H1 (cell line): ENCODE measurements around the gene TRAT1. TPM values are rescaled to one million over a fixed set of nuclear protein-coding genes. Genes with fewer than 3 reads are reported as not detected.

Experiments
- CTCF ChIA-PET: fragments of 300-600 bp; sonication (Branson Sonifier 250); formaldehyde crosslinking; loops from one replicate; lab custom pipeline; 2021; ENCODE audit not compliant: partially characterized antibody; lab: Charles Lee
- POLR2A ChIA-PET: fragments of 300-600 bp; sonication (Branson Sonifier 250); formaldehyde crosslinking; loops from one replicate; lab custom pipeline; 2021; ENCODE audit warnings: inconsistent platforms; ENCODE audit not compliant: partially characterized antibody; lab: Charles Lee
- DNase-seq, 2 experiments: peaks; one replicate each; pipeline versions ENCODE4 v3.0.0 to v3.0.0-alpha.2; 2010 to 2022; ENCODE audit warnings: low spot score in 2 of 2, low read depth in 1 of 2, mixed read lengths in 1 of 2
- FAIRE-seq: peaks from 2 replicates; lab custom pipeline; 2011; peaks lifted over from hg19 to GRCh38; lab: Jason Lieb, UNC
- H2AFZ ChIP-seq: 2 replicates; pipeline ENCODE4 v1.8.1; 2012; ENCODE audit warnings: low read length, inconsistent platforms
- H2AK5ac ChIP-seq: 2 replicates; pipeline ENCODE4 v1.6.1; 2013; ENCODE audit warnings: low read depth, low read length
- H2BK120ac ChIP-seq: replicated peaks from 2 replicates; pipeline ENCODE3; 2013; ENCODE audit warnings: low read depth, low read length, inconsistent platforms
- H2BK12ac ChIP-seq: 2 replicates; pipeline ENCODE4 v1.6.1; 2013; ENCODE audit warnings: low read depth, low read length
- H2BK15ac ChIP-seq: 2 replicates; pipeline ENCODE4 v1.6.1; 2013; ENCODE audit warnings: low read length
- H2BK20ac ChIP-seq: 2 replicates; pipeline ENCODE4 v1.6.1; 2013; ENCODE audit warnings: low read length
- H2BK5ac ChIP-seq: 2 replicates; pipeline ENCODE4 v1.6.1; 2013; ENCODE audit warnings: low read depth, low read length
- H3K14ac ChIP-seq: 2 replicates; pipeline ENCODE4 v1.6.1; 2013; ENCODE audit warnings: inconsistent platforms; ENCODE audit not compliant: insufficient read length
- H3K18ac ChIP-seq: 2 replicates; pipeline ENCODE4 v1.6.1; 2013; ENCODE audit warnings: low read length; ENCODE audit errors: extremely low read depth
- H3K23ac ChIP-seq: 2 replicates; pipeline ENCODE4 v1.6.1; 2013; ENCODE audit warnings: inconsistent platforms; ENCODE audit not compliant: insufficient read length
- H3K23me2 ChIP-seq: 2 replicates; pipeline ENCODE4 v1.6.1; 2013; ENCODE audit warnings: low read depth, low read length
- H3K27ac ChIP-seq: 2 replicates; pipeline ENCODE4 v1.6.1; 2011; ENCODE audit warnings: low read depth, low read length, inconsistent platforms
- H3K27me3 ChIP-seq, 4 experiments: replicated peaks in 1 of 4; 1 replicate in 1 of 4; 2 replicates in 3 of 4; pipeline versions ENCODE4 v1.6.1 to v1.8.1; 2011 to 2013; ENCODE audit warnings: low read length in 3 of 4, mild to moderate bottlenecking in 3 of 4, inconsistent platforms in 2 of 4, mixed read lengths in 2 of 4, moderate library complexity in 1 of 4; ENCODE audit not compliant: control insufficient read depth in 3 of 4, insufficient read depth in 3 of 4; ENCODE audit errors: extremely low read depth in 1 of 4
- H3K36me3 ChIP-seq, 4 experiments: 2 replicates each; pipeline versions ENCODE4 v1.6.1 to v1.8.1; 2011 to 2013; ENCODE audit warnings: mild to moderate bottlenecking in 4 of 4, low read length in 3 of 4, moderate library complexity in 2 of 4, control low read depth in 1 of 4, inconsistent platforms in 1 of 4; ENCODE audit not compliant: insufficient read depth in 4 of 4, control insufficient read depth in 2 of 4
- H3K4ac ChIP-seq: replicated peaks from 2 replicates; pipeline ENCODE3; 2013; ENCODE audit warnings: low read length, low read depth, mixed read lengths, inconsistent platforms; ENCODE audit not compliant: insufficient read length
- H3K4me1 ChIP-seq, 4 experiments: replicated peaks in 1 of 4; 1 replicate in 1 of 4; 2 replicates in 3 of 4; pipeline versions ENCODE4 v1.6.1 to v1.8.1; 2011 to 2013; ENCODE audit warnings: low read length in 3 of 4, inconsistent platforms in 2 of 4, mixed read lengths in 1 of 4; ENCODE audit not compliant: insufficient read depth in 4 of 4, control insufficient read depth in 3 of 4
- H3K4me2 ChIP-seq, 2 experiments: 2 replicates each; pipeline versions ENCODE4 v1.6.1 to v1.8.1; 2011 to 2013; ENCODE audit warnings: low read depth in 2 of 2, low read length in 2 of 2, control low read depth in 1 of 2, inconsistent platforms in 1 of 2, mild to moderate bottlenecking in 1 of 2; ENCODE audit not compliant: insufficient read depth in 1 of 2
- H3K4me3 ChIP-seq, 4 experiments: fragments of 200-600, 300-600 bp in 1 of 4; sonication (generic), shearing (Covaris generic), sonication (Bioruptor Twin) in 1 of 4; 2 replicates each; pipeline versions ENCODE4 v1.5.1 to v1.8.1; 2011 to 2016; ENCODE audit warnings: low read length in 4 of 4, low read depth in 3 of 4, control low read depth in 2 of 4, inconsistent platforms in 2 of 4, mild to moderate bottlenecking in 2 of 4, mixed read lengths in 1 of 4, moderate library complexity in 1 of 4; ENCODE audit not compliant: insufficient read depth in 2 of 4; ENCODE audit errors: extremely low read depth in 1 of 4
- H3K56ac ChIP-seq: replicated peaks from 2 replicates; pipeline ENCODE3; 2013; ENCODE audit warnings: low read depth, mild to moderate bottlenecking, mixed read lengths, low read length, inconsistent platforms; ENCODE audit not compliant: insufficient read length
- H3K79me1 ChIP-seq: 2 replicates; pipeline ENCODE4 v1.6.1; 2013; ENCODE audit warnings: low read depth, low read length, control low read depth
- H3K79me2 ChIP-seq, 2 experiments: 2 replicates each; pipeline versions ENCODE4 v1.6.1 to v1.8.1; 2012 to 2013; ENCODE audit warnings: low read length in 2 of 2, mild to moderate bottlenecking in 2 of 2, inconsistent platforms in 1 of 2; ENCODE audit not compliant: insufficient read depth in 2 of 2, control insufficient read depth in 1 of 2
- H3K9ac ChIP-seq, 4 experiments: replicated peaks in 1 of 4; 1 replicate in 1 of 4; 2 replicates in 3 of 4; pipeline versions ENCODE4 v1.6.1 to v1.8.1; 2011 to 2013; ENCODE audit warnings: low read depth in 3 of 4, low read length in 3 of 4, control low read depth in 2 of 4, mild to moderate bottlenecking in 2 of 4, moderate library complexity in 2 of 4, inconsistent platforms in 1 of 4; ENCODE audit errors: extremely low read depth in 1 of 4
- H3K9me3 ChIP-seq, 2 experiments: 2 replicates each; pipeline versions ENCODE4 v1.6.1 to v1.8.1; 2012 to 2013; ENCODE audit warnings: mild to moderate bottlenecking in 2 of 2, moderate library complexity in 2 of 2, control low read depth in 1 of 2, inconsistent platforms in 1 of 2, low read depth in 1 of 2, low read length in 1 of 2, mixed read lengths in 1 of 2; ENCODE audit not compliant: insufficient read depth in 2 of 2
- H4K20me1 ChIP-seq, 2 experiments: replicated peaks in 1 of 2; 2 replicates each; pipeline versions ENCODE3 to v1.8.1; 2011 to 2013; ENCODE audit warnings: inconsistent platforms in 2 of 2, low read length in 2 of 2, mild to moderate bottlenecking in 1 of 2; ENCODE audit not compliant: insufficient read depth in 2 of 2, control insufficient read depth in 1 of 2
- H4K5ac ChIP-seq: 2 replicates; pipeline ENCODE4 v1.6.1; 2013; ENCODE audit warnings: low read length, low read depth, mixed read lengths, inconsistent platforms; ENCODE audit not compliant: insufficient read length
- H4K8ac ChIP-seq: 2 replicates; pipeline ENCODE4 v1.8.0; 2013; ENCODE audit warnings: mild to moderate bottlenecking, moderate library complexity, low read length, inconsistent platforms; ENCODE audit not compliant: insufficient read depth; ENCODE audit errors: extremely low read depth
- H4K91ac ChIP-seq: replicated peaks from 2 replicates; pipeline ENCODE3; 2013; ENCODE audit warnings: low read length, mixed read lengths, inconsistent platforms; ENCODE audit not compliant: insufficient read length
- BACH1 ChIP-seq: IDR thresholded peaks from 2 replicates; pipeline ENCODE4 v1.6.1; 2012; ENCODE audit warnings: low read length, improper control_type of control experiment
- BCL11A ChIP-seq, 2 experiments: IDR thresholded peaks; one replicate each; pipeline ENCODE4 v1.6.1; 2011; ENCODE audit warnings: low read depth in 2 of 2, low read length in 2 of 2, mild to moderate bottlenecking in 2 of 2
- BRCA1 ChIP-seq: IDR thresholded peaks from 2 replicates; pipeline ENCODE4 v1.6.1; 2012; ENCODE audit warnings: low read depth, low read length, improper control_type of control experiment
- CBX5 ChIP-seq: fragments of 300-800, 300-1000 bp; sonication (generic); IDR thresholded peaks from 2 replicates; pipeline ENCODE4 v1.7.1; 2016; ENCODE audit warnings: antibody characterized with exemption, low read length, low read depth
- CHD2 ChIP-seq: IDR thresholded peaks from 2 replicates; pipeline ENCODE4 v1.6.1; 2012; ENCODE audit warnings: low read length, improper control_type of control experiment
- JUND ChIP-seq: IDR thresholded peaks from 2 replicates; pipeline ENCODE4 v1.6.1; 2011; ENCODE audit warnings: mild to moderate bottlenecking, improper control_type of control experiment, low read length
- MAFK ChIP-seq: IDR thresholded peaks from 2 replicates; pipeline ENCODE4 v1.6.1; 2012; ENCODE audit warnings: low read depth, mild to moderate bottlenecking, improper control_type of control experiment, low read length
- RBBP5 ChIP-seq: IDR thresholded peaks from 2 replicates; pipeline ENCODE4 v1.7.1; 2012; ENCODE audit warnings: low read depth, mild to moderate bottlenecking, inconsistent platforms, low read length, moderate library complexity, borderline replicate concordance
- RNF2 ChIP-seq: fragments of 200-900, 300-1000 bp; sonication (generic); IDR thresholded peaks from 2 replicates; pipeline ENCODE4 v1.7.1; 2016; ENCODE audit warnings: borderline replicate concordance, low read depth, mild to moderate bottlenecking, antibody characterized with exemption, low read length; ENCODE audit not compliant: poor library complexity, severe bottlenecking; ENCODE audit errors: missing control alignments
- SIRT6 ChIP-seq: IDR thresholded peaks from one replicate; pipeline ENCODE4 v1.7.1; 2012; ENCODE audit warnings: low read length, inconsistent platforms
- ZNF274 ChIP-seq: IDR thresholded peaks from 2 replicates; pipeline ENCODE4 v1.7.0; 2012; ENCODE audit warnings: low read length, borderline replicate concordance; ENCODE audit errors: extremely low read depth
- WGBS, 2 experiments: shearing (Covaris generic) in 1 of 2; methylation state at CpG; one replicate each; pipeline versions ENCODE4 v1.1.6 to v1.1.7; 2013 to 2015; ENCODE audit warnings: low lambda C conversion rate in 2 of 2, mixed read lengths in 2 of 2, inconsistent platforms in 1 of 2, low coverage in 1 of 2, missing lambda C conversion rate in 1 of 2; ENCODE audit not compliant: insufficient replicate concordance in 2 of 2, insufficient coverage in 1 of 2, insufficient read length in 1 of 2; ENCODE audit errors: extremely low coverage in 1 of 2, missing lambda C conversion rate in 1 of 2; 5-methylcytosine and 5-hydroxymethylcytosine counted together
- long read RNA-seq, 2 experiments: library from RNA in 1 of 2; library from capped mRNA in 1 of 2; stranded (forward); transcript quantifications; one replicate each; pipeline ENCODE4 v2.0.0, GENCODE V29; 2021; ENCODE audit warnings: inconsistent platforms in 1 of 2
- polyA minus RNA-seq, 3 experiments: library from RNA; depleted of rRNA, polyadenylated mRNA; stranded (reverse); fragments of >200 nt; gene quantifications; 1 replicate in 2 of 3; 2 replicates in 1 of 3; pipeline ENCODE4 v1.2.3, GENCODE V29; 2011
- polyA plus RNA-seq, 7 experiments: library from polyadenylated mRNA; depleted of rRNA in 3 of 7; stranded (reverse) in 5 of 7; unstranded in 2 of 7; fragments of >200 nt in 5 of 7; fragments of 200-250 nt in 2 of 7; gene quantifications; 1 replicate in 5 of 7; 2 replicates in 1 of 7; 4 replicates in 1 of 7; pipeline versions ENCODE4 v1.2.1 to v1.2.3, GENCODE V29; 2011 to 2013; ENCODE audit warnings: missing spikeins in 2 of 7, mixed read lengths in 2 of 7
- total RNA-seq: library from RNA; stranded (reverse); fragmentation: NEBNext Ultra II Directional; extraction: Animal tissue kit (Norgen Biotek cat#: 25700); gene quantifications from 2 replicates; pipeline ENCODE4 v1.2.1, GENCODE V29; 2021

TRAT1 gene
- total RNA-seq (not detected in 2 replicates), polyA plus RNA-seq (2011; rRNA removed) (not detected in 2 replicates), polyA minus RNA-seq (2011; rRNA and poly(A)+ RNA removed) (not detected in 2 replicates)
- polyA plus RNA-seq (2011; cell fraction: cytosol; rRNA removed), result not detected
- polyA plus RNA-seq (2011; cell fraction: nucleus; rRNA removed), result not detected
- not detected in 4 replicates for polyA plus RNA-seq (2012, experiment 1 of 2)
- polyA plus RNA-seq (2012, experiment 2 of 2), result not detected
- polyA plus RNA-seq (2013, experiment 1 of 2), result not detected
- not detected for polyA plus RNA-seq (2013, experiment 2 of 2)
- polyA minus RNA-seq (2011; cell fraction: cytosol; rRNA and poly(A)+ RNA removed), result not detected
- polyA minus RNA-seq (2011; cell fraction: nucleus; rRNA and poly(A)+ RNA removed), result not detected
- long read RNA-seq, experiment 1, result 0 reads
- long read RNA-seq, experiment 2, result 0 reads

GRCh38 chr3:108822123-108822897 is at the start of gene TRAT1:
TRAT1 (plus strand) TSS chr3:108822786; CDS start chr3:108822928, 142 bp downstream.
- Histone ChIP-seq H3K9me3 (no peaks in the 10 kb centered on the region), H2BK120ac (no peak within 1 kb of the TSS), H3K4me1 (no peaks in the 10 kb centered on the region), H3K79me1 (no peaks in the 10 kb centered on the region), H2BK12ac (no peak within 1 kb of the TSS), H3K18ac (no peak within 1 kb of the TSS), H3K27ac (no peak within 1 kb of the TSS), H3K4ac (no peak within 1 kb of the TSS), H3K4me2 (no peak within 1 kb of the TSS), H3K4me3 (no peak within 1 kb of the TSS), H3K27me3 (no peaks in the 10 kb centered on the region), H3K56ac (no peak within 1 kb of the TSS), H4K5ac (no peak within 1 kb of the TSS), H3K14ac (no peak within 1 kb of the TSS), H3K9ac (peak within 1 kb of the TSS in 1 of 4 experiments; percentile 49; a peak in 1 of 7 replicates), H4K20me1 (no peaks in the 10 kb centered on the region), H3K23me2 (no peaks in the 10 kb centered on the region), H3K79me2 (no peaks in the 10 kb centered on the region), H2AFZ (no peak within 1 kb of the TSS), H3K23ac (no peak within 1 kb of the TSS), H2AK5ac (no peak within 1 kb of the TSS), H2BK5ac (no peak within 1 kb of the TSS), H2BK20ac (no peak within 1 kb of the TSS), H2BK15ac (no peak within 1 kb of the TSS), H4K91ac (no peak within 1 kb of the TSS), H4K8ac (no peak within 1 kb of the TSS), H3K36me3 (no peaks in the 10 kb centered on the region; a peak in 1 of 8 replicates)
- POLR2A ChIA-PET, result no interaction called here
- CTCF ChIA-PET, result interaction anchor here (1.1 to 1.5 kb wide), 2 partner anchors 8 to 201 kb away, joined by 3 to 6 read pairs; no protein-coding TSS in a partner anchor
- WGBS, 2 experiments, result 89% methylated on average over 6 of the region's 6 CpGs; no CpG with 5 or more reads in 1 of the 2 experiments
- DNase-seq (no peak), FAIRE-seq (no peak)
- TF ChIP-seq RBBP5 (no peak), BRCA1 (no peak), MAFK (no peak), ZNF274 (no peak), BACH1 (no peak), RNF2 (no peak), SIRT6 (no peak), JUND (no peak), CBX5 (no peak), BCL11A (IDR thresholded peaks at IDR 0.05; ENCODE audit: low read depth in 2 of 2, low read length in 2 of 2) (no peak), CHD2 (no peak)
